ENCODE measurements around the gene RGS3.

Gene RGS3

GRCh38 chr9:113456235-113456634 lies 7.3 kb upstream of the RGS3 start:
- Mint-ChIP-seq H3K4me3 (no peak overlapping the region), H3K36me3 (ENCODE audit: low read depth) (no peaks in the 10 kb centered on the region), H3K4me1 (peaks cover 29% of the 10 kb centered on the region), H3K27me3 (ENCODE audit: low read depth) (peaks cover 5% of the 10 kb centered on the region), H3K27ac (peak overlapping the region; percentile 3 to 94 (median 56)), H3K9me3 (no peaks in the 10 kb centered on the region)
- TF ChIP-seq, protein P1, sequence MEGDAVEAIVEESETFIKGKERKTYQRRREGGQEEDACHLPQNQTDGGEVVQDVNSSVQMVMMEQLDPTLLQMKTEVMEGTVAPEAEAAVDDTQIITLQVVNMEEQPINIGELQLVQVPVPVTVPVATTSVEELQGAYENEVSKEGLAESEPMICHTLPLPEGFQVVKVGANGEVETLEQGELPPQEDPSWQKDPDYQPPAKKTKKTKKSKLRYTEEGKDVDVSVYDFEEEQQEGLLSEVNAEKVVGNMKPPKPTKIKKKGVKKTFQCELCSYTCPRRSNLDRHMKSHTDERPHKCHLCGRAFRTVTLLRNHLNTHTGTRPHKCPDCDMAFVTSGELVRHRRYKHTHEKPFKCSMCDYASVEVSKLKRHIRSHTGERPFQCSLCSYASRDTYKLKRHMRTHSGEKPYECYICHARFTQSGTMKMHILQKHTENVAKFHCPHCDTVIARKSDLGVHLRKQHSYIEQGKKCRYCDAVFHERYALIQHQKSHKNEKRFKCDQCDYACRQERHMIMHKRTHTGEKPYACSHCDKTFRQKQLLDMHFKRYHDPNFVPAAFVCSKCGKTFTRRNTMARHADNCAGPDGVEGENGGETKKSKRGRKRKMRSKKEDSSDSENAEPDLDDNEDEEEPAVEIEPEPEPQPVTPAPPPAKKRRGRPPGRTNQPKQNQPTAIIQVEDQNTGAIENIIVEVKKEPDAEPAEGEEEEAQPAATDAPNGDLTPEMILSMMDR (IDR thresholded peaks at IDR 0.05; ENCODE audit: unreplicated experiment in 3 of 3), result no peak

DNA sequence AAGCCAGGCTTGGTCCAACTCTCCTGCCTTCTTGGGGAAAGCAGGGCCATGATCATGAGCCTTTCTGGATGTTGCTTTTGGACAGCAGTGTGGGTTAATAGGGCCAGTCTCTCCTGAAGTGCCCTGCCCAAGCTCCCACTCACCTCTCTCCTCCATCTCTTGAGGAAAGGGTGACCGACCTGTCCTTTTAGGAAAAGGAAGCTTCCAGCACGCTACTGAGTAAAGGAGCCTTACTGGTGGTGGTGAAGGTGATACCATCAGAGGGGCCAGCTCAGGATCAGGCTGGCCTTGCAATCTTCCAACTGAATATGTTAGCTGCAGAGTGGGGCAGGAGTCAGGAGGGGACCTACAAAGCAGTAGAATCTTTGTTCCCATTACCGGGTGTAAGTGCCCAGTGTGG lies 2.2 kb upstream of the RGS3 start:
- no peaks in the 10 kb centered on the region for H3K36me3 Mint-ChIP-seq (ENCODE audit: low read depth)
- H3K27me3 Mint-ChIP-seq (ENCODE audit: low read depth), result peaks cover 32% of the 10 kb centered on the region
- no peak overlapping the region for H3K27ac Mint-ChIP-seq
- TF ChIP-seq, protein P1 (IDR thresholded peaks at IDR 0.05; ENCODE audit: unreplicated experiment in 3 of 3), result no peak
- H3K4me3 Mint-ChIP-seq, result no peak overlapping the region
- peaks cover 29% of the 10 kb centered on the region for H3K4me1 Mint-ChIP-seq
- H3K9me3 Mint-ChIP-seq, result no peaks in the 10 kb centered on the region

DNA sequence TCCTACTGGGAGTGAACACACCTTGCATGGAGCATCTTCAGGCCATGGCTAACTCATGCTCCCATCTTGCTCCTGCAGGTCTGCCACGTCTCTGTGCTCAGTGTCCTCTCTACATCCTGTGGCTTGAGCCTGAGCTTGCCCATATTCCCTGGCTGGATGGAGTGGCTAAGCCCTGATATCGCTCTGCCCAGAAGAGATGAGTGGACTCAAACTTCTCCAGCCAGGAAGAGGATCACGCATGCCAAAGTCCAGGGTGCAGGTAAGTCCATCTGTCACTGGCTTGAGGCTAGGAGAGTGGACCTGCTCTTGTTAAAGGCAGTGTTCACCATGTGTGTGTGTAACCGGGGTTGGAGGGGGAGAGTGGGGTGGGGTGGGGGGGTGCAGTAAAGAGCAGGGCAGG lies 1.6 kb upstream of the RGS3 start:
- Mint-ChIP-seq H3K27me3 (ENCODE audit: low read depth) (peaks cover 32% of the 10 kb centered on the region), H3K36me3 (ENCODE audit: low read depth) (no peaks in the 10 kb centered on the region), H3K27ac (no peak overlapping the region), H3K4me1 (peaks cover 26% of the 10 kb centered on the region), H3K4me3 (no peak overlapping the region), H3K9me3 (no peaks in the 10 kb centered on the region)
- TF ChIP-seq, protein P1 (IDR thresholded peaks at IDR 0.05; ENCODE audit: unreplicated experiment in 3 of 3), result no peak

GRCh38 chr9:113462781-113463286 lies 693 bp upstream of the RGS3 start:
- Mint-ChIP-seq H3K4me3 (peak overlapping the region in 1 of 3 experiments; percentile 15), H3K9me3 (no peaks in the 10 kb centered on the region), H3K27ac (no peak overlapping the region), H3K4me1 (peaks cover 21% of the 10 kb centered on the region), H3K27me3 (ENCODE audit: low read depth) (peaks cover 32% of the 10 kb centered on the region), H3K36me3 (ENCODE audit: low read depth) (no peaks in the 10 kb centered on the region)
- TF ChIP-seq, protein P1 (IDR thresholded peaks at IDR 0.05; ENCODE audit: unreplicated experiment in 3 of 3), result no peak

GRCh38 chr9:113464286-113464660 lies 746 bp downstream of the RGS3 start:
- Mint-ChIP-seq H3K27me3 (ENCODE audit: low read depth) (peaks cover 32% of the 10 kb centered on the region), H3K9me3 (no peaks in the 10 kb centered on the region)

More at GRCh38 chr9:113464286-113464660, 746 bp downstream of the RGS3 start:
- Mint-ChIP-seq H3K27ac (peak overlapping the region; percentile 78 to 94 (median 86)), H3K4me1 (peaks cover 29% of the 10 kb centered on the region), H3K36me3 (ENCODE audit: low read depth) (no peaks in the 10 kb centered on the region), H3K4me3 (peak overlapping the region; percentile 72 to 83 (median 80))
- TF ChIP-seq, protein P1 (IDR thresholded peaks at IDR 0.05; ENCODE audit: unreplicated experiment in 3 of 3), result no peak
